Esophagus squamous epithelium (tissue), 5 donors: ENCODE data around the gene ABR. TPM values are rescaled to one million over a fixed set of nuclear protein-coding genes. Genes with fewer than 3 reads are reported as not detected.
"Not testable (repeated sequence)": the region's sequence is repeated elsewhere in the genome, so short reads cannot be mapped to it uniquely, and the experiment has no call there.

Experiments used
- DNase-seq: peaks from one replicate; lab custom pipeline; 2025; lab: John Stamatoyannopoulos, UW
- H3K27ac ChIP-seq, 4 donors: fragments of 200-600 bp; sonication (generic); one replicate each; pipeline ENCODE4 v1.5.1; 2016 to 2019; ENCODE audit warnings: mild to moderate bottlenecking in 1 of 4
- H3K27me3 ChIP-seq, 4 donors: fragments of 200-600 bp; sonication (generic); 1 replicate in 3 of 4; 2 replicates in 1 of 4; pipeline versions ENCODE4 v1.5.1 to v1.6.0; 2017 to 2021; ENCODE audit warnings: antibody characterized with exemption in 1 of 4
- H3K36me3 ChIP-seq, 3 donors: fragments of 200-600 bp; sonication (generic); one replicate each; pipeline ENCODE4 v1.5.1; 2016 to 2019
- H3K4me1 ChIP-seq, 3 donors: fragments of 200-600 bp; sonication (generic); one replicate each; pipeline ENCODE4 v1.5.1; 2017 to 2019
- H3K4me3 ChIP-seq, 4 donors: fragments of 200-600 bp; sonication (generic); 1 replicate in 3 of 4; 2 replicates in 1 of 4; pipeline ENCODE4 v1.5.1; 2016 to 2019; ENCODE audit warnings: mild to moderate bottlenecking in 2 of 4, moderate library complexity in 1 of 4
- H3K9me3 ChIP-seq, 3 donors: fragments of 200-600 bp; sonication (generic); one replicate each; pipeline ENCODE4 v1.5.1; 2016 to 2019
- CTCF ChIP-seq, 6 experiments: fragments of 450-650 bp in 4 of 6; fragments of 200-600 bp in 2 of 6; sonication (generic) in 2 of 6; IDR thresholded peaks; one replicate each; pipeline ENCODE4 v1.5.1; 2016 to 2019; ENCODE audit warnings: antibody characterized with exemption in 6 of 6, mild to moderate bottlenecking in 4 of 6, moderate library complexity in 4 of 6
- POLR2A ChIP-seq, 4 donors: fragments of 450-650 bp; IDR thresholded peaks; one replicate each; pipeline ENCODE4 v1.6.1; 2017; ENCODE audit warnings: antibody characterized with exemption in 4 of 4, mild to moderate bottlenecking in 4 of 4, moderate library complexity in 3 of 4
- WGBS, 2 donors: methylation state at CpG; one replicate each; pipeline ENCODE4 v1.1.5; 2018; 5-methylcytosine and 5-hydroxymethylcytosine counted together
- intact Hi-C: fragments of 100-400 bp; cut with DNase I; formaldehyde crosslinking; loops from one replicate; pipeline ENCODE4 v1.15.0; 2022
- total RNA-seq, 4 donors: library from RNA; depleted of rRNA; stranded (reverse); fragments of >200 nt; gene quantifications; one replicate each; pipeline ENCODE4 v1.1.0, GENCODE V29; 2016
- donor health status: DM: yes; HTN: yes; CAD: no.

The ABR gene
- total RNA-seq, 4 donors from 2014 or later: 62.1 to 248 (median 75.5) TPM

- WGBS, 2 donors: 21 to 32% methylated on average over 11 to 15 of the region's 21 CpGs
- peak; percentile 78 to 95 (median 93) for TF ChIP-seq CTCF (IDR thresholded peaks at IDR 0.05)
- TF ChIP-seq POLR2A (IDR thresholded peaks at IDR 0.05): no peak
- H3K4me3 ChIP-seq: no peak overlapping the region
- peak overlapping the region; percentile 5 to 68 (median 48) for H3K27ac ChIP-seq
- H3K9me3 ChIP-seq: no peaks in the 10 kb centered on the region
- no peaks in the 10 kb centered on the region for H3K36me3 ChIP-seq
- peaks cover 3 to 21% (median 11%) of the 10 kb centered on the region in 3 donors for H3K4me1 ChIP-seq
- H3K27me3 ChIP-seq: peaks cover 0 to 5% (median 0%) of the 10 kb centered on the region in 4 donors
- no peak for DNase-seq
- intact Hi-C loops: loop anchor here (5.0 kb wide), 1 partner anchor 70 kb away; no protein-coding TSS in a partner anchor
These were observed 57.0 kb downstream of the ABR start for GRCh38 chr17:1122533-1123392.

GRCh38 chr17:1121442-1121817, 58.4 kb downstream of the ABR start:
- WGBS, 2 donors: no CpG with 5 or more reads among the region's 1 CpG
- DNase-seq, H3K4me3 ChIP-seq, H3K27ac ChIP-seq, H3K9me3 ChIP-seq, H3K36me3 ChIP-seq, H3K27me3 ChIP-seq: not testable (repeated sequence)
- H3K4me1 ChIP-seq: peaks cover 3 to 23% (median 11%) of the 10 kb centered on the region in 3 donors
- intact Hi-C loops: loop anchor here (5.0 kb wide), 1 partner anchor 71 kb away; no protein-coding TSS in a partner anchor

- DNase-seq: no peak
- intact Hi-C loops: loop anchor here (5.0 kb wide), 1 partner anchor 71 kb away; no protein-coding TSS in a partner anchor
- no peaks in the 10 kb centered on the region for H3K27me3 ChIP-seq
- no peak overlapping the region for H3K4me3 ChIP-seq
- H3K36me3 ChIP-seq: no peaks in the 10 kb centered on the region
- peaks cover 3 to 29% (median 14%) of the 10 kb centered on the region in 3 donors for H3K4me1 ChIP-seq
- TF ChIP-seq CTCF (IDR thresholded peaks at IDR 0.05): no peak
- TF ChIP-seq POLR2A (IDR thresholded peaks at IDR 0.05): no peak
- no peak overlapping the region for H3K27ac ChIP-seq
- H3K9me3 ChIP-seq: no peaks in the 10 kb centered on the region
- 87 to 96% methylated on average over 3 to 6 of the region's 12 CpGs for WGBS, 2 donors
These were observed 59.0 kb downstream of the ABR start for GRCh38 chr17:1120596-1121441.

GRCh38 chr17:1119924-1120323, 59.9 kb downstream of the ABR start:
- H3K9me3 ChIP-seq: no peaks in the 10 kb centered on the region
- 55 to 75% methylated on average over 8 of the region's 8 CpGs for WGBS, 2 donors

More at GRCh38 chr17:1119924-1120323, 59.9 kb downstream of the ABR start:
- TF ChIP-seq CTCF (IDR thresholded peaks at IDR 0.05): no peak
- no peak for TF ChIP-seq POLR2A (IDR thresholded peaks at IDR 0.05)
- H3K27ac ChIP-seq: no peak overlapping the region
- no peak overlapping the region for H3K4me3 ChIP-seq
- intact Hi-C loops: loop anchor here (5.0 kb wide), 1 partner anchor 72 kb away; no protein-coding TSS in a partner anchor
- H3K4me1 ChIP-seq: peaks cover 11 to 38% (median 23%) of the 10 kb centered on the region in 3 donors
- no peak for DNase-seq
- no peaks in the 10 kb centered on the region for H3K27me3 ChIP-seq
- H3K36me3 ChIP-seq: no peaks in the 10 kb centered on the region
